NCI-H460 (cell line): Measurements from ENCODE around the gene ADIRF. TPM values are rescaled to one million over a fixed set of nuclear protein-coding genes. Genes with fewer than 3 reads are reported as not detected.
"Not testable (repeated sequence)": the region's sequence is repeated elsewhere in the genome, so short reads cannot be mapped to it uniquely, and the experiment has no call there.

Experiments used
- DNase-seq: peaks from one replicate; pipeline ENCODE4 v3.0.0-alpha.2; 2016; ENCODE audit warnings: low read depth; ENCODE audit errors: extremely low read depth
- polyA plus RNA-seq: library from polyadenylated mRNA; depleted of rRNA; stranded (reverse); fragments of >200 nt; gene quantifications from 2 replicates; pipeline ENCODE4 v1.2.3, GENCODE V29; 2014; cell fraction: nucleus; rRNA removed
- total RNA-seq: library from RNA; depleted of rRNA; stranded (reverse); fragments of >200 nt; shearing (Covaris generic); gene quantifications from 2 replicates; pipeline ENCODE4 v1.2.3, GENCODE V29; 2014; rRNA removed

ADIRF gene
- total RNA-seq: not detected in 2 replicates
- polyA plus RNA-seq: not detected in 2 replicates

- DNase-seq: no peak
These were observed at the start of gene ADIRF for GRCh38 chr10:86968271-86968993. TSS of gene ADIRF (plus strand) at chr10:86968482. CDS start at chr10:86968545, 63 bp downstream.

GRCh38 chr10:86922553-86922961, 45.7 kb upstream of the ADIRF start:
- DNase-seq: no peak

GRCh38 chr10:86929468-86930380, 38.6 kb upstream of the ADIRF start:
- no peak for DNase-seq

GRCh38 chr10:86931872-86932271, 36.4 kb upstream of the ADIRF start:
- no peak for DNase-seq

- no peak for DNase-seq
These were observed 35.6 kb upstream of the ADIRF start for GRCh38 chr10:86932674-86933073.

- not testable (repeated sequence) for DNase-seq
These were observed 34.0 kb upstream of the ADIRF start for GRCh38 chr10:86934162-86934711.

GRCh38 chr10:86936661-86937501, 31.4 kb upstream of the ADIRF start:
- no peak for DNase-seq

- DNase-seq: no peak
These were observed 30.7 kb upstream of the ADIRF start for GRCh38 chr10:86937502-86938154.

GRCh38 chr10:86938260-86938659, 30.0 kb upstream of the ADIRF start:
- DNase-seq: no peak

GRCh38 chr10:86940076-86940475, 28.2 kb upstream of the ADIRF start:
- DNase-seq: not testable (repeated sequence)

GRCh38 chr10:86940677-86941076, 27.6 kb upstream of the ADIRF start:
- no peak for DNase-seq

- DNase-seq: no peak
These were observed 26.9 kb upstream of the ADIRF start for GRCh38 chr10:86941426-86941825.

- no peak for DNase-seq
These were observed 26.3 kb upstream of the ADIRF start for GRCh38 chr10:86941991-86942421.

GRCh38 chr10:86942441-86943315, 25.6 kb upstream of the ADIRF start:
- no peak for DNase-seq

GRCh38 chr10:86943316-86944030, 24.8 kb upstream of the ADIRF start:
- no peak for DNase-seq

GRCh38 chr10:86944031-86944419, 24.3 kb upstream of the ADIRF start:
- DNase-seq: no peak

- DNase-seq: no peak
These were observed 23.8 kb upstream of the ADIRF start for GRCh38 chr10:86944471-86944870.

- no peak for DNase-seq
These were observed 23.4 kb upstream of the ADIRF start for GRCh38 chr10:86944907-86945306.
